ENCODE measurements around the gene RABL6.

GRCh38 chr9:136851941-136852663 is 44.4 kb downstream of the RABL6 start, which contains the start of gene MAMDC4:
- TF ChIP-seq ISL1 (CRISPR knock-in tag; IDR thresholded peaks at IDR 0.05), result no peak
- no peak for TF ChIP-seq ZC3H10 (CRISPR knock-in tag; IDR thresholded peaks at IDR 0.05)
- TF ChIP-seq OSR1 (CRISPR knock-in tag; IDR thresholded peaks at IDR 0.05), result no peak
- TF ChIP-seq PATZ1 (CRISPR knock-in tag; IDR thresholded peaks at IDR 0.05; ENCODE audit: borderline replicate concordance), result no peak
- no peak for TF ChIP-seq ZNF565 (CRISPR knock-in tag; conservative IDR thresholded peaks at IDR 0.05; ENCODE audit: low read depth)
- no peak for TF ChIP-seq ZFP3 (CRISPR knock-in tag; IDR thresholded peaks at IDR 0.05)

Measured in SK-N-SH treated with all-trans-retinoic acid at 6 μM for 48 hours (cell line).